ENCODE results near the gene HYLS1.
A peak's percentile ranks its signal among the peaks of the same experiment; 100 is the strongest.
"Not testable (repeated sequence)": the region's sequence is repeated elsewhere in the genome, so short reads cannot be mapped to it uniquely, and the experiment has no call there.

Gene HYLS1

GRCh38 chr11:125903711-125904659 is 16.5 kb downstream of the HYLS1 start, which contains the start of gene DDX25:
Gene DDX25 (plus strand): TSS chr11:125904508. CDS start chr11:125904518, 10 bp downstream.
- ATAC-seq = peak in 1 of 2 donors; percentile 9

GRCh38 chr11:125904678-125905077 is 17.2 kb downstream of the HYLS1 start:
- no peak for ATAC-seq

DNA sequence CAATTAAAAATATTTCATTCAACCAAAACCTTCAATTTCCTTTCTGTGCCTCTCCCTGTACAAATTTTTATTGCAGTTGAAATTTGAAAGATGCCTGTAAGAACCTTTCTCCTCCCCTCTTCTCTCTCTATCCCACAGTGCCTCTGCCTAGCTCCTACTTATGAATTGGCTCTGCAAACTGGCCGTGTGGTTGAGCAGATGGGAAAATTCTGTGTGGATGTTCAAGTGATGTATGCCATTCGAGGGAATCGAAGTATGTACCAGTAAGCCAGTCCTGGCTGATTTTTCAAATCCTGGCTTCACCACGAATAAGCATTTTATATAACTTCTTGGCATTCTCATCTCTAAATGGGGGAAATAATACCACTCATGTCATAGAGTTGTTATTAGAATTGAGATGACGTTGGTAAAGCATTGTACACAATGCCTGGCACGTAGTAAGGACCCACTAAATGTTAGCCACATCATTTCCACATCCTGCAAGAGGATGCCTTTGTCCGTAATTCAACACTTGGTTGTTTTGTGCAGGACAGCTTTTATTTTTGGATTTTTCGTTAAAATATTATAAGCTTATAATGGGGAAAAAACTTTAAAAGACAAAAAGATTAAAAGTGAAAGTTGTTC is 22.9 kb downstream of the HYLS1 start:
- no peak for ATAC-seq

DNA sequence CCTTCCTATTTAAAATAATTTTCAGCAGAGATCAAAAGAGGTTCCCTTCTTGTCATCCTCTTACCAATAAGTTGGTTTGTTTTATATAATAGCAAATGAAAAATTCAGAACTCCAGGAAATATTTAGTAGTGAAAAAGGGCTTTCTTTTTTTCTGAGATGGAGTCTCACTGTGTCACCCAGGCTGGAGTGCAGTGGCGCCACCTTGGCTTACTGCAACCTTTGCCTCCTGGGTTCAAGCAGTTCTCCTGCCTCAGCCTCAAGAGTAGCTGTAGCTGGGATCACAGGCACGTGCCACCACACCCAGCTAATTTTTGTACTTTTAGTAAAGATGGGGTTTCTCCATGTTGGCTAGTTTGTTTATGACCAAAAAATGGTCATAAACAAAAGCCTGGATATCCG is 27.1 kb downstream of the HYLS1 start:
- ATAC-seq = not testable (repeated sequence)

GRCh38 chr11:125916683-125917347 is 29.3 kb downstream of the HYLS1 start:
- no peak for ATAC-seq

DNA sequence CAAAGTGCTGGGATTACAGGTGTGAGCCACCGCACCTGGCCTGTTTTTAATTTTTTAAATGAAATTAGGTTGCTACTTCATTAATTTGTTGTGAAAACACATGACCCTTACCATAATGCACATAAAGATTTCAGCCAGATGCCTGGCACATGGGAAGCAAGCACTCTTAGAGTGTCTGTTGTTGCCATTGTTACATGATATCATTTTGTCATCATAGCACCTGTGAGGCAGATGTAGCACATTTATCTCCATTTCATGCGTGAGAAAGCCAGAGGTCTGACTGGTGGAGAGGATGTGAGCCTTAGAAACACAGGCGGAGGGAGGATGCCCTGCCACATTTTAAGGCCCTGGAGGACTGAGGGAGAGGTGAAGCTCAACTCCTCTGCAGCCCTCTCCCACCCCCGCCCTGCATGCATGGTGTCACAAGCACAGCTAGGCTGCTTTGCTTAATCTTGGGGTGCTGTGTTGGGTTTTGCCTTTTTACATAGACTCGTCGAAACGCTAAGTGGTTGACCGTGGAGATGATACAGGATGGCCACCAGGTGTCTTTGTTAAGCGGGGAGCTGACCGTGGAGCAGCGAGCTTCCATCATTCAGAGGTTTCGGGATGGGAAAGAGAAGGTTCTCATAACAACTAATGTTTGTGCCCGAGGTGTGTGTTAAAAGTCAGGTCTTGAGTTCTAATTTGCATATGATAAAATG is 30.8 kb downstream of the HYLS1 start:
- ATAC-seq = no peak

DNA sequence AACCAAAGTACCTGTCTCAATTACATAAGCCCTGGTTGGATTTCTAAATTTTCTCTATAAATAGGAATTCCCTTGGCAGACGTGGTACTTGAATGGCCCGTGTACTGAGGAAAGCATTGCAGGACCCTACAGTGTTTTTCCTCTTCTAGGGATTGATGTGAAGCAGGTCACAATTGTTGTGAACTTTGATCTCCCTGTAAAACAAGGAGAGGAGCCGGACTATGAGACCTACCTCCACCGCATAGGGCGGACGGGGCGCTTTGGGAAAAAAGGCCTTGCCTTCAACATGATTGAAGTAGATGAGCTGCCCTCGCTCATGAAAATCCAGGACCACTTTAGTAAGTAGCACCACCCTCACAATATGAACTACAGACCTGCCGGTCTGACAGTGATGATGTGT is 33.6 kb downstream of the HYLS1 start:
- no peak for ATAC-seq

DNA sequence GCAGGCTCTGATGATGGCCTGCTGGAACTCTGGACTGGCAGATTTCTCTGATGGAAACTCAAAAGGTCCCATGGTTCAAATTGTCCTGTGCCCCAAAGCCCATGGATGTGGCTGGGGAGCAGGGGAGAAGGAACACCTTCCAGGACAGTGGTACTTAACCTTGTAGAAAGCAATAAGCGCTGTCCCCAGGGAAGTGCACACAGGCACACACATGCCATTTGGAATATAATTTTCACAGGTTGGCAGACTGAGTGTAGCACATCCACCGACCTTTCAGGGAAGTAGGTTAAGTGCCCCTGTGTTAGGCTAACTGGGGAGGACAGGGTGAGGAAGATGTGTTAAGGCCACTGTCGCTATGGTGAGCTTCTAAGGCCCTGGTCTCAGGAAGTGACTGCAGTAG is 34.7 kb downstream of the HYLS1 start:
- no peak for ATAC-seq

DNA sequence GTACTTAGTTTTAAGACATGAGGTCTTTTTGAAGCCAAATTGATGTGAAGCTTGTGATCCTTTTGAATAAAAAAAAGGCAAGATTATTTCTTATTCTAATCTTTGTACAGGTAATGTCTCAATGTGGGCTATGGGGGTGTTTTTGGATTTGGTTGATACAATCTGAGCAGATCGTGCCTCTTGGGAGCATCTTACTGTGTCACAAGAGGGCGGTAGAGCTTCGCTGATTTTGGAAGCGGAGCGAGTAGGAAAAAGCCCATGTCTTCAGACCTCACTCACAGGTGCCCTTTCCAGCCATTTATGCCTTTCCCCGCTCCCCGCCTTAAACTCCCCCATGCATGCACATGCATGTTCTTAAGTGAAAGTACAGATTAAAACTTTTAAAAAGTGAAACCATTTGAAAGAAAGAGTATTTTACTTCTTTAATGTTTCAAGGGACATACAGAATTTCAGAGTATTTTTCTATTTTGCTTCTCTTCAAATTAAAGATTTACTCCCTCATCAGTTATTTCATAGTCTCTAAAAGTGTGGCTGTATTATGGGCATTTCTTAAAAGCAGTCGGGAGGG is 35.6 kb downstream of the HYLS1 start:
- ATAC-seq = peak; percentile 51

GRCh38 chr11:125923633-125924032 is 36.2 kb downstream of the HYLS1 start:
- no peak for ATAC-seq

GRCh38 chr11:125924384-125925007 is 37.0 kb downstream of the HYLS1 start:
- ATAC-seq = no peak

- ATAC-seq = no peak
Observed at GRCh38 chr11:125925247-125925740, 37.8 kb downstream of the HYLS1 start.

DNA sequence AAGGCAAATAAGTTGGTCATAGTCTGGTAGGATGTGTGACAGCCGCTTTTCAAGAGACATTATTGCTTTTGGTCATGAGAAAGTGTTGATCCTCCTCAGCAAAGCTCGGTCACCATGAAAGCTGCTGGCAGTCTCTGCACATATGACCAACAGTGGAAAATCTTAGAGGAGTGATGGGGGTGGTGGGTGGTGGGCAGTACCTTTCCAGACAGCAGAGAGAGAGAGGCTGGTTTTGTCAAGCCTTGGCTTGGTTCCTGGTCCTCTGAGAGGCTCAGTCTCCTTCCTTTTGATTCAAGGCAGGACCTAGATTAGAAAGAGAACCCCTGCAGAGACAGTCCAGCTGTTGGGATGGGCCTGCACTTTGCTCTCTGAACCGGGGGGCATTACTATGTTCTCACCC is 38.3 kb downstream of the HYLS1 start:
- no peak for ATAC-seq

GRCh38 chr11:125926682-125927081 is 39.2 kb downstream of the HYLS1 start:
- no peak for ATAC-seq

DNA sequence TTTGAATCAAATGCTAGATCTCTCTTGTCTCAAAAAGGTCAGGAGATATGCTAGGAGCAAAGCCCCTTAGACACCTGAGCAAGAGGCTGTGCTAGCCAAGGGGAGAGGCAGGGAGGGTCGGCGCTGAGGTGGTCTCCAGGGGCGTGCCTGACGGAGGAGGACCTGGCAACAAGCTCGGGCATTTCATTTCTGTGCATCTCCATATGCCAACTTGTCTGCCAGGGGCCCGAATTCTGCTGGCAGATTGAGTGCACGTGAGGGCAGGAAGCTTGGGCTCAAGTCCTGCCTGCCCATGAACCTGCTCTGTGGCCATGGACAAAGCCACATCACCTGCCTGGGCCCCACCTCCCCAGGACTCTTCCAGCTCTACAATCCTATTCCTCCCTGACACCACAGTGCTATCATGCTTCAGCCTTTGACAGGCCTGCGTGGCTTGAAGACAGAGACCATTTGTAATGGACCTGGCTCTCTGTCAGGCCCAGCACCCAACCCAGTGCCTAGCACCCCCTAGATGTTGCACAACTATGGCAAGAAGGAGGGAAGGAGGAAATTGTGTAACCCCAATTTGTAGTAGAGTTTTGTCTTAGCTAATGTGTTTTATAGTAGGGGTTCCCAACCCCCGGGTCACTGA is 42.1 kb downstream of the HYLS1 start:
- no peak for ATAC-seq

DNA sequence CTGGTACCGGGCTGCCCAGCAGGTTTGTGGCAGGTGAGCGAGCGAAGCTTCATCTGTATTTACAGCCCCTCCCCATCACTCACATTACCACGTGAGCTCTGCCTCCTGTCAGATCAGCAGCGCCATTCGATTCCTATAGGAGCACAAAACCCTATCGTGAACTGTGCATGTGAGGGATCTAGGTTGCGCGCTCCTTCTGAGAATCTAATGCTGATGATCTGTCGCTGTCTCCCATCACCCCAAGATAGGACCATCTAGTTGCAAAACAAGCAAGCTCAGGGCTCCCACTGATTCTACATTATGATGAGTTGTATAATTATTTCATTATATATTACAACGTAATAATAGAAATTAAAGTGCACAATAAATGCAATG is 42.6 kb downstream of the HYLS1 start:
- ATAC-seq = no peak

DNA sequence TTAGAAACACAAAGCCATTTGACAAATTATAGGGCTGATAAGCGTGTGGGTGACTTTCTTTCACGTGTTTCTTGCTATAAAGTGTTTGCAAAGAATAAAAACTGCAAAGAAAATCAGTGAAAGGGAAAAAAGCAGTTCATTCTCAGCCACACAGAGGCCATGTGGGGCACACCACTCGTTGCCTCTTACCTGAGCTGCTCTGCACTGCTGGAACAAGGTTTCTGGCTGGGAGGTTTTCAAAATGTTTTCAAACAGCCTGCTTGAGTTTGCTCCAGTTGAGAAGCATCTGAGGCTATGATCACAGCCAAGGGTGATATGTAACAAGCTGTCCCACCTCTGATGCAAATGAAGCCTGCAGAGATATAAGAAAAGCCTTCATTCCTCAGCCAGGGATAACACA is 43.6 kb downstream of the HYLS1 start:
- ATAC-seq = no peak

DNA sequence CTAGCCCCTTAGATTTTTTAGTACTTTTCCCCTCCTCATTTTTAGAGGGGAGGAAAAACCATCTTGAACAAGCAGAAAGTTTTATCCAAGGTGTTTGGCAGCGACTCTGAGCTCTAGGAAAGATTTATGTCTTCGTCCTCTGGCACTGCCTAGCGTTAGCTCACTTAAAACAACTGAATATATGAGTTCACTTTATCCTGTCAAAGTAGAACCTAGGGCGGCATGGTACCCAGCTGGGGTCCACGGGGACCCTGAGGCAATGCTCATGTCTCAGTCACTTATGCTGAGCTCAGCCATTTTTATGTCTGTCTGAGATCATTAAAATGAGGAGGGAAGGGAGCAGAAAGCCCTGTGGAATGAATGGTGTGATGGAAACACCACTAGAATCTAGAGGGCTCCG is 44.2 kb downstream of the HYLS1 start:
- ATAC-seq = no peak

GRCh38 chr11:125932301-125932700 is 44.8 kb downstream of the HYLS1 start:
- ATAC-seq = no peak

- peak in 1 of 2 donors; percentile 17 for ATAC-seq
Observed at GRCh38 chr11:125933030-125933813, 45.8 kb downstream of the HYLS1 start.

GRCh38 chr11:125934473-125934872 is 47.0 kb downstream of the HYLS1 start:
- ATAC-seq = no peak
